ENCODE data around the gene OLAH.

The OLAH gene

DNA sequence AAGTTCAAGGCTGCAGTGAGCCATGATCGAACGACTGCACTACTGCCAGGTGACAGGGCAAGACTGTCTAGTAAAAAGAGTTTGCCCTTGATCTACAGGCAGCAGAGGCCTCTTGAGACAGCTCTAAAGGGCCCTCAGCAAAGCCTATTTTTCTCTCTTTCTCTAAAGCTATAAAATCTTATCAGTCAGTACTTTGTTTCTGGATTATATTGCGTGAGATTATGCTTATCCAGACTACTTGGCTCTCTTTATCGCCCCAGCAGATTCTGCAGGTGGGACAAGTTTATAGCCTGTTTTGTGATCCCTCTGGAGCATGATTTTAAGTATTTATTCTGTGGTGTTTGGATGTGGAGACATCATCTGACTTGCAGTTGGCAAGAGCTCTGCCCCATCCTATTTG lies 56.1 kb downstream of the OLAH start:
- Histone ChIP-seq H3K9ac (ENCODE audit: low read length) (no peak overlapping the region), H3K4me2 (ENCODE audit: low read depth, low read length) (no peak overlapping the region), H3K9me2 (replicated peaks; ENCODE audit: insufficient read depth, low read length) (no peaks in the 10 kb centered on the region), H3K36me3 (replicated peaks; ENCODE audit: insufficient read depth, low read length) (no peaks in the 10 kb centered on the region), H3K27me3 (replicated peaks; ENCODE audit: insufficient read depth, low read length) (no peaks in the 10 kb centered on the region), H3K27ac (ENCODE audit: low read length) (no peak overlapping the region), H2AFZ (ENCODE audit: low read length) (no peak overlapping the region), H3K9me3 (replicated peaks; ENCODE audit: insufficient read depth, low read length) (no peaks in the 10 kb centered on the region), H3F3A (ENCODE audit: insufficient read depth, low read length) (peaks cover 15% of the 10 kb centered on the region; the same call in 1 of the 2 replicates), H3K4me3 (ENCODE audit: low read length) (no peak overlapping the region), H3K79me2 (ENCODE audit: low read length) (peaks cover 48% of the 10 kb centered on the region), H4K20me1 (ENCODE audit: insufficient read depth, low read length) (no peaks in the 10 kb centered on the region), H3K4me1 (ENCODE audit: low read length) (peaks cover 3% of the 10 kb centered on the region; the same call in 1 of the 2 replicates)
- DNase-seq, result no peak
- no peak for TF ChIP-seq EZH2 (optimal IDR thresholded peaks at IDR 0.05; ENCODE audit: low read depth, low read length)
- no peak for TF ChIP-seq EZH2phosphoT487 (IDR thresholded peaks at IDR 0.05; ENCODE audit: low read length)
- TF ChIP-seq, protein P1, sequence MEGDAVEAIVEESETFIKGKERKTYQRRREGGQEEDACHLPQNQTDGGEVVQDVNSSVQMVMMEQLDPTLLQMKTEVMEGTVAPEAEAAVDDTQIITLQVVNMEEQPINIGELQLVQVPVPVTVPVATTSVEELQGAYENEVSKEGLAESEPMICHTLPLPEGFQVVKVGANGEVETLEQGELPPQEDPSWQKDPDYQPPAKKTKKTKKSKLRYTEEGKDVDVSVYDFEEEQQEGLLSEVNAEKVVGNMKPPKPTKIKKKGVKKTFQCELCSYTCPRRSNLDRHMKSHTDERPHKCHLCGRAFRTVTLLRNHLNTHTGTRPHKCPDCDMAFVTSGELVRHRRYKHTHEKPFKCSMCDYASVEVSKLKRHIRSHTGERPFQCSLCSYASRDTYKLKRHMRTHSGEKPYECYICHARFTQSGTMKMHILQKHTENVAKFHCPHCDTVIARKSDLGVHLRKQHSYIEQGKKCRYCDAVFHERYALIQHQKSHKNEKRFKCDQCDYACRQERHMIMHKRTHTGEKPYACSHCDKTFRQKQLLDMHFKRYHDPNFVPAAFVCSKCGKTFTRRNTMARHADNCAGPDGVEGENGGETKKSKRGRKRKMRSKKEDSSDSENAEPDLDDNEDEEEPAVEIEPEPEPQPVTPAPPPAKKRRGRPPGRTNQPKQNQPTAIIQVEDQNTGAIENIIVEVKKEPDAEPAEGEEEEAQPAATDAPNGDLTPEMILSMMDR (IDR thresholded peaks at IDR 0.05; ENCODE audit: low read length), result no peak

GRCh38 chr10:15103513-15103912 lies 59.8 kb downstream of the OLAH start:
- Histone ChIP-seq H3K9me3 (replicated peaks; ENCODE audit: insufficient read depth, low read length) (no peaks in the 10 kb centered on the region), H3K79me2 (ENCODE audit: low read length) (peaks cover 38% of the 10 kb centered on the region), H3K4me3 (ENCODE audit: low read length) (no peak overlapping the region), H3K4me1 (ENCODE audit: low read length) (no peaks in the 10 kb centered on the region), H4K20me1 (ENCODE audit: insufficient read depth, low read length) (no peaks in the 10 kb centered on the region), H3K4me2 (ENCODE audit: low read depth, low read length) (no peak overlapping the region), H3K36me3 (replicated peaks; ENCODE audit: insufficient read depth, low read length) (no peaks in the 10 kb centered on the region), H2AFZ (ENCODE audit: low read length) (no peak overlapping the region), H3K9ac (ENCODE audit: low read length) (no peak overlapping the region), H3K9me2 (replicated peaks; ENCODE audit: insufficient read depth, low read length) (no peaks in the 10 kb centered on the region), H3K27ac (ENCODE audit: low read length) (no peak overlapping the region), H3K27me3 (replicated peaks; ENCODE audit: insufficient read depth, low read length) (no peaks in the 10 kb centered on the region), H3F3A (ENCODE audit: insufficient read depth, low read length) (no peaks in the 10 kb centered on the region)
- DNase-seq, result no peak
- TF ChIP-seq, protein P1 (IDR thresholded peaks at IDR 0.05; ENCODE audit: low read length), result no peak
- TF ChIP-seq EZH2phosphoT487 (IDR thresholded peaks at IDR 0.05; ENCODE audit: low read length) (no peak), EZH2 (optimal IDR thresholded peaks at IDR 0.05; ENCODE audit: low read depth, low read length) (no peak)

DNA sequence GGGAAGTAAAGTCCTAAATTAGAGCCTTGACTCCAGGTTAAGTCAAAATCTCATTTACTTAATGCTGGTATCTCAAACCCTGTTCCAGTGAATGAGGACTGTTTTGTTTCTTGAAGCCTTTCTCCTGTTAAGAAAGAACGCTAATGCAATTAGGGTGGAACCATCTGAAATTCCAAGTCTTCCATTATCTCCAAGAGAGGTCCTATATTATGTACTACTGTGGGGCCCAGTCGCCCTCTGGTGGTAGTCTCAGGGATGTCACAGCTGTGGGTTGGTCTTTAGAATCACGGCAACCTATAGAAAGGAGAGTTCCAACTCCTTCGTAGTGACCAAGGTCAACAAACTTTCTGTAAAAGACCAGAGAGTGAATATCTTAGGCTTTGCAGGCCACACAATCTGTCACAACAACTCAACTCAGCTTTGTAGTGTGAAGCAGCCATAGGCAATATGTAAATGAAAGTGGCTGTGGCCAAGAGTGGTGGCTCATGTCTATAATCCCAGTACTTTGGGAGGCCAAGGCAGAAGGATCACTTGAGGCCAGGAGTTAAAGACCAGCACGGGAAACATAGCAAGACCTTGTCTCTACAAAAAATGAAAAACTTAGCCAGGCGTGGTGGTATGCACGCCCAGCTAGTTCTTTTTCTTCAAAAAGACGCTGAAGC lies 62.7 kb downstream of the OLAH start:
- H3K9me3 ChIP-seq (replicated peaks; ENCODE audit: insufficient read depth, low read length), result no peaks in the 10 kb centered on the region
- H3K9ac ChIP-seq (ENCODE audit: low read length), result no peak overlapping the region
- H4K20me1 ChIP-seq (ENCODE audit: insufficient read depth, low read length), result no peaks in the 10 kb centered on the region
- H3K27me3 ChIP-seq (replicated peaks; ENCODE audit: insufficient read depth, low read length), result no peaks in the 10 kb centered on the region
- TF ChIP-seq EZH2 (optimal IDR thresholded peaks at IDR 0.05; ENCODE audit: low read depth, low read length) (no peak), EZH2phosphoT487 (IDR thresholded peaks at IDR 0.05; ENCODE audit: low read length) (no peak)
- TF ChIP-seq, protein P1 (IDR thresholded peaks at IDR 0.05; ENCODE audit: low read length), result peak; percentile 97
- no peaks in the 10 kb centered on the region for H3F3A ChIP-seq (ENCODE audit: insufficient read depth, low read length)
- peaks cover 8% of the 10 kb centered on the region for H3K79me2 ChIP-seq (ENCODE audit: low read length)
- H3K9me2 ChIP-seq (replicated peaks; ENCODE audit: insufficient read depth, low read length), result no peaks in the 10 kb centered on the region
- no peaks in the 10 kb centered on the region for H3K36me3 ChIP-seq (replicated peaks; ENCODE audit: insufficient read depth, low read length)
- no peak overlapping the region for H3K27ac ChIP-seq (ENCODE audit: low read length)
- no peak overlapping the region for H2AFZ ChIP-seq (ENCODE audit: low read length)
- peak; percentile 66 for DNase-seq
- H3K4me2 ChIP-seq (ENCODE audit: low read depth, low read length), result no peak overlapping the region
- no peaks in the 10 kb centered on the region for H3K4me1 ChIP-seq (ENCODE audit: low read length)
- no peak overlapping the region for H3K4me3 ChIP-seq (ENCODE audit: low read length)
